ENCODE measurements around the gene SMIM10L2A. TPM values are rescaled to one million over a fixed set of nuclear protein-coding genes. Genes with fewer than 3 reads are reported as not detected.

The SMIM10L2A gene
- total RNA-seq, 1 experiment from 2014 or later = 18.3 TPM

- Histone ChIP-seq H3K4me2 (ENCODE audit: insufficient read depth, insufficient read length, low read length) (no peak overlapping the region), H3K23ac (ENCODE audit: insufficient read length, low read depth, low read length) (no peak overlapping the region), H4K91ac (ENCODE audit: insufficient read length, low read depth, low read length) (no peak overlapping the region), H2BK5ac (ENCODE audit: insufficient read length, low read length) (no peak overlapping the region), H2BK20ac (ENCODE audit: low read depth, low read length, poor library complexity, severe bottlenecking) (no peak overlapping the region), H3K56ac (ENCODE audit: insufficient read length, low read depth, low read length) (no peak overlapping the region), H3K4ac (ENCODE audit: low read depth, low read length) (no peak overlapping the region), H3K14ac (ENCODE audit: insufficient read depth, low read length) (no peak overlapping the region), H4K5ac (ENCODE audit: insufficient read length, low read depth, low read length) (no peak overlapping the region), H4K8ac (replicated peaks; ENCODE audit: insufficient read length, low read depth, low read length) (no peak overlapping the region), H2BK12ac (ENCODE audit: insufficient read length, low read depth, low read length) (no peak overlapping the region), H3K79me1 (ENCODE audit: insufficient read depth, low read depth, low read length, poor library complexity, severe bottlenecking) (no peaks in the 10 kb centered on the region), H4K20me1 (ENCODE audit: control insufficient read depth, insufficient read depth, insufficient read length) (no peaks in the 10 kb centered on the region), H2AFZ (ENCODE audit: low read length) (no peak overlapping the region), H3K9me3 (ENCODE audit: control insufficient read depth, low read depth, low read length) (peaks cover 20% of the 10 kb centered on the region), H3K18ac (ENCODE audit: insufficient read length, low read depth, low read length) (no peak overlapping the region), H3K4me1 (ENCODE audit: insufficient read depth, low read length) (no peaks in the 10 kb centered on the region), H2AK5ac (ENCODE audit: insufficient read length, low read length) (no peak overlapping the region), H3T11ph (ENCODE audit: low read length) (no peak overlapping the region), H3K9ac (ENCODE audit: extremely low read depth, insufficient read length, low read length) (no peak overlapping the region), H3K23me2 (ENCODE audit: insufficient read length, low read depth, low read length, poor library complexity, severe bottlenecking) (no peaks in the 10 kb centered on the region), H3K27ac (ENCODE audit: insufficient read length, low read depth, low read length) (no peak overlapping the region), H2BK120ac (ENCODE audit: low read depth, low read length, poor library complexity, severe bottlenecking) (no peak overlapping the region), H2BK15ac (ENCODE audit: low read depth, low read length) (no peak overlapping the region), H3K79me2 (ENCODE audit: insufficient read depth, low read length) (no peaks in the 10 kb centered on the region), H3K27me3 (ENCODE audit: insufficient read depth, low read length) (no peaks in the 10 kb centered on the region)
- H3K4me3 Mint-ChIP-seq = no peak overlapping the region
- no peak for TF ChIP-seq CTCF (conservative IDR thresholded peaks at IDR 0.05)
- peaks cover 3% of the 10 kb centered on the region; the same call in 1 of the 2 replicates for H3K27me3 Mint-ChIP-seq (ENCODE audit: low read depth)
- H3K9me3 Mint-ChIP-seq = peaks cover 62 to 65% of the 10 kb centered on the region in 2 experiments
- no peak for DNase-seq
- no CpG with 5 or more reads among the region's 2 CpGs for WGBS (ENCODE audit: extremely low coverage, insufficient read length, low lambda C conversion rate)
- H3K27ac Mint-ChIP-seq = no peak overlapping the region
- H3K4me1 Mint-ChIP-seq = peaks cover 18 to 20% of the 10 kb centered on the region in 2 experiments
- no peaks in the 10 kb centered on the region; a peak in 1 of 7 replicates for H3K36me3 Mint-ChIP-seq (ENCODE audit: insufficient read depth in 1 of 3, low read depth in 3 of 3)
Observed at GRCh38 chrX:135397652-135398051, 24.1 kb upstream of the SMIM10L2A start.
